Chondrocyte (in vitro differentiated cells): ENCODE data around the gene LRRC8D. TPM values are rescaled to one million over a fixed set of nuclear protein-coding genes. Genes with fewer than 3 reads are reported as not detected.

ENCODE experiments used
- DNase-seq: peaks from one replicate; pipeline ENCODE4 v3.0.0; 2021; ENCODE audit warnings: mixed read lengths, low spot score
- H3K27ac Mint-ChIP-seq: one replicate; pipeline ENCODE4 v1.8.0; 2021; ENCODE audit warnings: mild to moderate bottlenecking, moderate library complexity, mixed read lengths; ENCODE audit not compliant: unreplicated experiment
- H3K27me3 Mint-ChIP-seq: 2 replicates; pipeline ENCODE4 v1.8.0; 2021; ENCODE audit warnings: low read depth, mixed read lengths
- H3K36me3 Mint-ChIP-seq: 2 replicates; pipeline ENCODE4 v1.8.0; 2021; ENCODE audit warnings: low read depth, mixed read lengths
- H3K4me1 Mint-ChIP-seq: 2 replicates; pipeline ENCODE4 v1.8.0; 2021; ENCODE audit warnings: low read depth, mild to moderate bottlenecking, mixed read lengths
- H3K4me3 Mint-ChIP-seq: one replicate; pipeline ENCODE4 v1.8.0; 2021; ENCODE audit warnings: mild to moderate bottlenecking, moderate library complexity, mixed read lengths; ENCODE audit not compliant: unreplicated experiment
- H3K9me3 Mint-ChIP-seq: 2 replicates; pipeline ENCODE4 v1.8.0; 2021; ENCODE audit warnings: low read depth, mixed read lengths
- CTCF ChIP-seq: fragments of 200-600 bp; sonication (generic); IDR thresholded peaks from 2 replicates; pipeline ENCODE4 v1.5.0; 2021; ENCODE audit warnings: antibody characterized with exemption, mild to moderate bottlenecking, moderate library complexity
- total RNA-seq: library from RNA; stranded (reverse); gene quantifications from 3 replicates; pipeline ENCODE4 v1.2.1, GENCODE V29; 2021

The LRRC8D gene
- total RNA-seq, 1 donor from 2014 or later, result 14.9 TPM

GRCh38 chr1:89831462-89832120 is 10.8 kb downstream of the LRRC8D start:
- H3K4me1 Mint-ChIP-seq, result peaks cover 7% of the 10 kb centered on the region

GRCh38 chr1:89832496-89833127 is 11.8 kb downstream of the LRRC8D start:
- H3K4me3 Mint-ChIP-seq, result no peak overlapping the region
- H3K27me3 Mint-ChIP-seq, result no peaks in the 10 kb centered on the region
- no peak for DNase-seq
- H3K36me3 Mint-ChIP-seq, result no peaks in the 10 kb centered on the region
- no peaks in the 10 kb centered on the region for H3K9me3 Mint-ChIP-seq
- peaks cover 10% of the 10 kb centered on the region for H3K4me1 Mint-ChIP-seq
- no peak for TF ChIP-seq CTCF
- H3K27ac Mint-ChIP-seq, result no peak overlapping the region

More at GRCh38 chr1:89831462-89832120, 10.8 kb downstream of the LRRC8D start:
- H3K4me3 Mint-ChIP-seq, result no peak overlapping the region
- no peak for DNase-seq
- no peak overlapping the region for H3K27ac Mint-ChIP-seq
- H3K9me3 Mint-ChIP-seq, result no peaks in the 10 kb centered on the region
- TF ChIP-seq CTCF, result no peak
- H3K36me3 Mint-ChIP-seq, result no peaks in the 10 kb centered on the region
- H3K27me3 Mint-ChIP-seq, result no peaks in the 10 kb centered on the region

GRCh38 chr1:89833183-89834082 is 12.6 kb downstream of the LRRC8D start:
- no peak overlapping the region for H3K4me3 Mint-ChIP-seq
- peaks cover 10% of the 10 kb centered on the region for H3K4me1 Mint-ChIP-seq
- no peak for DNase-seq
- H3K36me3 Mint-ChIP-seq, result no peaks in the 10 kb centered on the region
- TF ChIP-seq CTCF, result no peak
- no peaks in the 10 kb centered on the region for H3K9me3 Mint-ChIP-seq
- no peak overlapping the region for H3K27ac Mint-ChIP-seq
- no peaks in the 10 kb centered on the region for H3K27me3 Mint-ChIP-seq

DNA sequence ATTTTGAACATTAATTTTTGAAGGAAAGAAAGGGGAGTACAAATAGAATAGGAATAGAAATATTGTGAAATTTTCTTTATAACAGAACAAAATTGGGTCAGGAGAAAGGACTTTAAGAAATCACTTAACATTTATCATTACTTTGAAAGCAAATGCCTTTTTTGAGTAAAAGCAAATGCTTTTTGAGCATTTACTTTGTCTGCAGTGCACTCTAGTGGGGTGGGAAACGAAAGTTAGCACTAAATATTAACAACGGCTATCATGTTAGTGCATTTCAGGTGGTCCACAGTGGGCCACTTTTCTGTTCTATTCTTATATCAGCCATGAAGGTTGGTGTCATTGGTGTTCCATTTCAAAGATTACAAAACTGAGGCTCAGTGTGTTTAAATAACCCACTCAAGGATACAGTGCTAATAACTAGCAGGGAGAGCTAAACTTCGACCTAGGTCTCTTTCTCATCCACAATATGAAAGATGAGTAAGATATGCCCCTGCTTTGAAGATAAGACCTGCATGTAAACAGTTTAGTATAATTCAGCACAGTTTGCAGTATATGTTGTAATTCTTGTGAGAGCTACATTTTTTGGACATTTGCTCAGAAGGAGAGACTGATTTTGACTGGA is 13.4 kb downstream of the LRRC8D start:
- no peaks in the 10 kb centered on the region for H3K9me3 Mint-ChIP-seq
- H3K4me3 Mint-ChIP-seq, result no peak overlapping the region
- no peaks in the 10 kb centered on the region for H3K27me3 Mint-ChIP-seq
- peaks cover 10% of the 10 kb centered on the region for H3K4me1 Mint-ChIP-seq
- DNase-seq, result no peak
- no peak overlapping the region for H3K27ac Mint-ChIP-seq
- no peak for TF ChIP-seq CTCF
- H3K36me3 Mint-ChIP-seq, result no peaks in the 10 kb centered on the region
